ENCODE results near the gene OASL. TPM values are rescaled to one million over a fixed set of nuclear protein-coding genes. Genes with fewer than 3 reads are reported as not detected.

Gene OASL
- total RNA-seq, 1 donor from 2014 or later, result 0.79 TPM

GRCh38 chr12:121004253-121004815, 34.7 kb downstream of the OASL start:
- FAIRE-seq, result no peak
- Histone ChIP-seq H3K4me3 (ENCODE audit: low read depth, low read length) (no peak overlapping the region), H3K36me3 (ENCODE audit: control insufficient read depth, insufficient read depth, low read length) (peaks cover 9% of the 10 kb centered on the region), H3K27me3 (ENCODE audit: control insufficient read depth, insufficient read depth, low read length) (no peaks in the 10 kb centered on the region)
- DNase-seq (ENCODE audit: low read depth), result no peak
- TF ChIP-seq CTCF (IDR thresholded peaks at IDR 0.05; ENCODE audit: insufficient read depth, low read length, severe bottlenecking), result no peak

GRCh38 chr12:121003650-121004049, 35.4 kb downstream of the OASL start:
- Histone ChIP-seq H3K4me3 (ENCODE audit: low read depth, low read length) (no peak overlapping the region), H3K27me3 (ENCODE audit: control insufficient read depth, insufficient read depth, low read length) (no peaks in the 10 kb centered on the region), H3K36me3 (ENCODE audit: control insufficient read depth, insufficient read depth, low read length) (peaks cover 9% of the 10 kb centered on the region)
- FAIRE-seq, result no peak
- DNase-seq (ENCODE audit: low read depth), result no peak
- no peak for TF ChIP-seq CTCF (IDR thresholded peaks at IDR 0.05; ENCODE audit: insufficient read depth, low read length, severe bottlenecking)

- no peak for DNase-seq (ENCODE audit: low read depth)
- no peak for FAIRE-seq
- TF ChIP-seq CTCF (IDR thresholded peaks at IDR 0.05; ENCODE audit: insufficient read depth, low read length, severe bottlenecking), result no peak
- Histone ChIP-seq H3K36me3 (ENCODE audit: control insufficient read depth, insufficient read depth, low read length) (peaks cover 9% of the 10 kb centered on the region), H3K4me3 (ENCODE audit: low read depth, low read length) (no peak overlapping the region), H3K27me3 (ENCODE audit: control insufficient read depth, insufficient read depth, low read length) (no peaks in the 10 kb centered on the region)
Measured at GRCh38 chr12:121001841-121002483, 37.1 kb downstream of the OASL start.

- no peak for DNase-seq (ENCODE audit: low read depth)
- H3K27me3 ChIP-seq (ENCODE audit: control insufficient read depth, insufficient read depth, low read length), result no peaks in the 10 kb centered on the region
- no peak for FAIRE-seq
- peaks cover 9% of the 10 kb centered on the region for H3K36me3 ChIP-seq (ENCODE audit: control insufficient read depth, insufficient read depth, low read length)
- H3K4me3 ChIP-seq (ENCODE audit: low read depth, low read length), result no peak overlapping the region
- no peak for TF ChIP-seq CTCF (IDR thresholded peaks at IDR 0.05; ENCODE audit: insufficient read depth, low read length, severe bottlenecking)
Measured at GRCh38 chr12:121001060-121001459, 38.0 kb downstream of the OASL start.

GRCh38 chr12:121000530-121000929, 38.5 kb downstream of the OASL start:
- no peak for TF ChIP-seq CTCF (IDR thresholded peaks at IDR 0.05; ENCODE audit: insufficient read depth, low read length, severe bottlenecking)
- FAIRE-seq (no peak), DNase-seq (ENCODE audit: low read depth) (no peak)
- H3K4me3 ChIP-seq (ENCODE audit: low read depth, low read length), result no peak overlapping the region
- no peaks in the 10 kb centered on the region for H3K27me3 ChIP-seq (ENCODE audit: control insufficient read depth, insufficient read depth, low read length)
- H3K36me3 ChIP-seq (ENCODE audit: control insufficient read depth, insufficient read depth, low read length), result peaks cover 9% of the 10 kb centered on the region
